CD4-positive, alpha-beta T cell treated with Interleukin-6 at 100 ng/mL for 8 hours (primary cell): Measurements from ENCODE around the gene PRKCE.

Experiments used
- DNase-seq: peaks from one replicate; pipeline ENCODE4 v3.0.0-alpha.2; 2020; ENCODE audit warnings: mixed read lengths, low spot score

Gene PRKCE

DNA sequence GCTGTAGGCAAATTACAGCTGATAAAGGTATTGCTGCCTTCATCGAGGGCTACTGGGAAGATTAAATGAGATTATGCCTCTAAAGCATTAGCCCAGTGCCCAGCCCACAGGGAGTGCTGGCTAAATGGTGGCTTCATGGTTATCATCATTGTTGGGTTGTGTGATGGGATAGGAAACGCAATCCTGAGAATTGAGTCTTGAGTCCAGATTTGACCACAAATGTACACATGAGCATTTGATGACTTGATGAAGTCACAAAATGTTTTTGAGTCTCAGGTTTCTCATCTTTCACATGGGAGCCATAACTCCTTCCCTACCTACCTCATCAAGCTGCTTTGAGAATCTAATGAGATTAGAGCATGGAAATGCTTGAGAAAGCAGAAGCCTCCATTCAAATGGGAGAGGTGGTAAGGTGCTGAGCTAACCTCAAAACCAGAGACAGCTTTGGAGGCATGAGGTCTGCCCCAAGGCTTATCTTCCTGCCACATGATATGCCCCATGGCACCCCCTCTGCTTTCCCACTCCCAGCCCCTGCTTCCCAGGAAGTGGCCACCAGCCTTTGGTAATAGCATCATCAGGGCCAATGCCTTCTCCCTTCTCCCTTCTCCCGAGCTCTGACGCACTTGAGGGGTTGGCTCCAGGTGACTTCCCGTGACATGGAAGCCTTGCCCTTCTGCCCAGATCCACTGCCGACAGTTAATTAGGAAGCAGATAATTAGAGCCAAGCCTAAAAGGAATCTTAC is 496.3 kb downstream of the PRKCE start:
- no peak for DNase-seq

DNA sequence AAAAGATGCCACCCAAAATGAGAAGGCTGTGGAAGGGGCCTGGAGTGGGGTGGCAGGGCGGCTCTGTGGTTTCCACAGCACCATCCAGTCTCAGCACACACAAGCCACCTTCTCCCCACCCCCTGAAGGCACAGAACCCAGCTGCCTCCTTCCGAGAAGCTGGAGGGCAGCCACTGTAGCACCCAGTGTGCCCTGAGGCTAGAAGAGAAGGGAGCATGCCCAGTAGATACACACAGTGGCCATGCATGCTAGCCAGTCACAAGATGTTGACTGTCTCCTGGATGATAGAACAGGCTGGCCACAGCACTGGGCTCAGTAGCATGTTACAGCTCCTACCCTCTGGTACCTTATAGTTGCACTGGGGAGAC is 496.9 kb downstream of the PRKCE start:
- DNase-seq: no peak

DNA sequence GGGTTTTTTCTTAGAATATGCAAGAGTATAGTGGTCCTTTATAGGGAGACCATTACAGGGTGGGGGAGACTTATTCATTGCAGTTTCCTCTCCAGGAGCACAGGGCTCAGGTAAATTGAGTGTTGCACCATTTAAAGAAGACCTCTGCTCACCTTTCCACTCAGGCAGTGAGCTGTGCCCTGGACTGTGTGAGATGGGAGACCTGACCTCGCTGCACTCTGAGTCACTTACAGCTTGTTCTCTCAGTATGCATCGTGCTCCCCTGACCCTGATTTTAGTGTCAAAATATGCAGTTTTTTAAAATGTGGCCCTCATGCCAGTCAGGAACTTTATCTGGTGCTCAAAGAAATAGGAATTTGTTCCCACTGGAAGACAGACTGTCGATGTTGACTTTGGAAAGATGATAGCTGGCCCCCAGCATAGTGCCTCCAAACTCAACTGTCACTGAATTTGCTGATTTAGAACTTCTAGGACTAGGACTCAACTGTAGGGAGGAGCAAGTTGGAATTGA is 499.0 kb downstream of the PRKCE start:
- DNase-seq: no peak

DNA sequence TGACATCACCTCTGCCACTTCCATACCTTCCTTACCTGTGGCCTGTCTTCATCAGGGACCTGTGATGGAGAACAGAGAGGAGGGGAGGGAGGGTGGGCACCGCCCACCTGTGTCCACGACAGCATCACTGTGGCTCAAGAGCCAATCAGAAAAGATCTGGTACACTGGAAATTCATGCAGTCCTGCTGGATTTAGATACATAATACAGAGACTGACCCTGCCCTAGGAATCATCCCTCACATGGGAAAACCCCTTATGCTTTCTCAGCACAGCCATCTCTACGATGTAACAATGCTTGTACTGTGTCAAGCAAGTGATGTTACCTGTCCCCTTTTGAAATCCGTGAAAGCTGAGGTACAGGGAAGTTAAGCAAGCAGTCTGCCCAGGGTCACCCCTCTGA is 500.1 kb downstream of the PRKCE start:
- no peak for DNase-seq

DNA sequence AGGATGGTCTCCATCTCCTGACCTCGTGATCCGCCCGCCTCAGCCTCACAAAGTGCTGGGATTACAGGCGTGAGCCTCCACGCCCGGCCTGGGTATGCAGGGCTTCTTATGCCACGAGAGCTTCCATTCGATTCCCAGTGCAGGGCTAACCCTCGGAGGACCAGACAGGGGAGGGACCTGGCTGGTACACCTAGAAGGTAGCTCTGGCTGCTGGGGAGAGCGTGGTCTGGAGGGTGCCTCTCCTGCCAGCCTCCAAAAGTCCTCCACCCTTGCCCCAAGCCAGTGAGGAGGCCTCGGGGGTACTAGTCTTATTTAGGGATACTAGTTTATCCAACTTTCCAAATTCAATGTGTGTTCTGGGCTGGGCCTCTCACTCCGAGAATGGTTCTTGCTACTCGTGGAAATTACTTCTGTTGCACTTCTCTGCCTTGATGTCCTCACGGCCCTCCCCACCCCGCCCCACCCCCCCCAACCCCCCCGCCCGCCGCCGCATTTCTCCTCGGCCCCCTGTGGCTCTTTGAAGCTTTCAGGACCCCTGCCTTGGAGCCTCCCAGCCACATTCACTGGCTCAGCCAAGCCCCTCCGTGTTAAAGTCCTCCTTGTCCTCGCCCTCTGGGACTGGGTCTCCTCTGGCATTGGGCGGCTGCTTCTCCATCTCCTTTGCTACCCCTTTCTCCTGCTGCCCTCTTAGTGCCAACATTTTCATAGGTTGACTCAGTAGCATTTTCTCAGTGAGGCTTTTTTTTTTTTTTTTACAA is 502.7 kb downstream of the PRKCE start:
- no peak for DNase-seq

DNA sequence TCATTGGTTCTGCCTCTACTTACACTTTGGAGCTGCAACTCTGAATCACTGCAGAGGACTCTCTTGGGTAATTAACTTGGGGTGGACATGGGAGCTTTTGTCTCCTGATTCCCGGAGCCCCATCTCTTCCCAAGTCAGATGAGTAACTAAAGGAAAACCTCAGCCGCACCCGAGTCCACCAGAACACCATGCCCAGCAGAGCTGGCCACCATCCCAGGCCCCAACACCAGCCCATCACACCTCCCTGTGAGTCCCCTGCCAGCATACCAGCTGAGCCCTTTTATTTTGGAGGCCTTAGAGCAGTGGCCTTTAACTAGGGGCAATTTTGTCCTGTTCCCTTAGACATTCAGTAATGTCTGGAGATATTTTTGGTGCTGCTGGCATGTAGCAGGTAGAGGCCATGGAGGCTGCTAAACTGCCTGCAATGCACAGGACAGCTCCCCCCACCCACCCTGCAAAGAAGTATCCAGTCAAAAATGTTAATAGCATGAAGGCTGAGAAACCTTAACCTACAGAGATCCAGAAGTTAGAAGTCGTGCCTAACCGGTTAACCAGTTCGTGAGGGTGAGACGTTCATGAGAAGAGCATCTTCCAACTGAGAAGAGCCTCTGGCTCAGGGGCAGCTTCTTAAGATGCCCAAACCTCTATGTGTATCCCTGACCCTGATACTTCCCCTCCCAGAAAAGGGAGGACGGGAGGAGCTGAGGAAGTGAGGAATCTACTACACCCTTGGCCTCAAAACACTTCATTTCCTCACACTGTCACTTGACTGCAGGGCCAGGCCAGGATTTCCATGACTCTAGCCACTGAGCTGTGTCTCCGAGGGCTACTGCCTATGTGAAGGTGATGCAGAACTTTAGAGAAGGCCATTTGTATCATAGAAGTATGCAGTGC is 505.8 kb downstream of the PRKCE start:
- no peak for DNase-seq

DNA sequence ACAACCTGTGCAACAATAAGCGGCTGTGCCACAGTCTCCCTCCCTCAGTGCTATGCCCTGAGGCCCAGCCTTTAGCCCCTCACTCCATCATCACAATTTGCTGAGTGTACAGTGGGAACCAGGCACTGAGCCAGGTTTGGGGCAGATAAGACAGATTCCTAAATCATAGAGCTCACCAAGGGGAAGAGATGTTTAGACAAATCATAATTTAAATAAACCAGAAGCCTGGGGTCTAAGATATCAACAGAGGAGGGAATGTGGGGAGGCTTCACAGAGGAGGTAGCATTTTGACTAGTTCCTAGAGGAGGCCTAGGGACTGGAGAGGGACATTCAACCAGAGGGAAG is 506.5 kb downstream of the PRKCE start:
- DNase-seq: no peak

DNA sequence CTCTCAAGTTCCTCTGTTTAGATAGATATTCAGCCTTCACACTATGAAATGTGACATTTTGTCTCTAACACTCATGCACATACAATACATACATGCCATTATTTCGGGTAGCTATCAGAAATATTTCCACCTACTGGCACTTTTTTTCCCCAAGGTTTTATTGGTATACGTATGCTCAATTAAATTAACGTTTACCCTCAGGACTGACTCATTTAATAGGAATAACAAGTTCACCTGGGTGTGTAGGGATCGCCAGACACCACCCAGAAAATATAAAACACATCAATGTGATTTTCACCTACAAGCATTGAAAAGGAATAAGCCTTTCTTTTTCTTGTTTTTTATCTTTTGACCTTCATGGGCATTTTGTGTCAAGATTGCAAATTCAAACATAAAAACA is 507.2 kb downstream of the PRKCE start:
- DNase-seq: no peak

DNA sequence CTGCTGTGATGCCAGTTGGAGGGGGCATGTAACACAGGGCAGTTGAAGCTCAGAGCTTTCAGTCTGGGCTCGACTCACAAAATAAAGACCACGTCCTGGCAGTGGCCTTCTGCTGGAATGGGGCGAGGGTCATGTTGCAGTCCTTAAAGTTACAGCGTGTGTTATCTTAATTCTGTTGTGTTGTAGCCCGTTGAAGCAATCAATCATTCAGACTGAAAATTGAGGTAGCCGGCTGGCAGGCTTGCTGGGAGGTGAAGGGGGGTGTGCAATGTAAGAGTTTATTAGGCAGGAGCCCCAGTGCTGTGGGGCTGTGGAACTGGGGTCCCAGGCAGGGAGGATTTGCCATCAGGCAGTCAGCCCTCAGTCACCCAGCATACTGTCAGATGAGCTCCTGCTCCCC is 508.9 kb downstream of the PRKCE start:
- no peak for DNase-seq

DNA sequence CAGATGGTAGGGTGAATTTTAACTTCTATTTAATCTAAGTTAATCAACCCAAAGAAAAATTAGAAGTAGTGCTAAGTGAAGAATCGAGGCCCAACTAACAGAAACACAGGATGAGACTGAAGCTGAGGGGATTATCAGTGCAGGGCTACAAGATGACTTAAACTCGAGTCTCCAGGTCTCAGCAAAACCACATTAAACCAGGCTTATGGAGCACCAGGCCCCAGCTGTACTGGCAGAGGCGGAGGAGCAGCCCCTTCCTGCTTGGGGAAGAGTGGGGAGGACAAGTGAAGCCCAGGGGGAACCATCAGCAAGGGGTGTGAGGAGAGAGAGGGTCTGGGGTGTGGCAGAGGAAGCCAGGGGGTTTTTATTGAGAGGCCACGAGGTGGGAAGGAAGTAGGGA is 509.8 kb downstream of the PRKCE start:
- no peak for DNase-seq

DNA sequence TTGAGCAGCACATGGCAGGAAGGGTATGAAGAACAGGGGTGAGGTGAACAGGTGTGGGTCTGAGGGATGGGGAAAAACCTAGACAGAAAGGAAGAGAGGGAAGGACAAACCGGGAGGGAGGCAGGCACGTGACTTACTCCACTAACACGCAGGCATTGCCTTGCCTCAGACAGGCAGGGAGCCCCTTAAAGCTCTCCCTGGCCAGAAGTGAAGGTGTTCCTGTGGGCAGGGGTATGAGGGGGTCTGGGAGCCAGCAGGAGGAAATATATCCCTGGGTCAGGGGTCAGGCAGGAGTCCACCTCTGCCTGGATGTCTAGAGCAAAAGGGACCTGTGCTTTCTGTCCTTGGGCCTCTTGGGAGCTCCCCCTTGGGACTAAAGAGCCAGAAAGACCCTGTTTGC is 510.4 kb downstream of the PRKCE start:
- no peak for DNase-seq

DNA sequence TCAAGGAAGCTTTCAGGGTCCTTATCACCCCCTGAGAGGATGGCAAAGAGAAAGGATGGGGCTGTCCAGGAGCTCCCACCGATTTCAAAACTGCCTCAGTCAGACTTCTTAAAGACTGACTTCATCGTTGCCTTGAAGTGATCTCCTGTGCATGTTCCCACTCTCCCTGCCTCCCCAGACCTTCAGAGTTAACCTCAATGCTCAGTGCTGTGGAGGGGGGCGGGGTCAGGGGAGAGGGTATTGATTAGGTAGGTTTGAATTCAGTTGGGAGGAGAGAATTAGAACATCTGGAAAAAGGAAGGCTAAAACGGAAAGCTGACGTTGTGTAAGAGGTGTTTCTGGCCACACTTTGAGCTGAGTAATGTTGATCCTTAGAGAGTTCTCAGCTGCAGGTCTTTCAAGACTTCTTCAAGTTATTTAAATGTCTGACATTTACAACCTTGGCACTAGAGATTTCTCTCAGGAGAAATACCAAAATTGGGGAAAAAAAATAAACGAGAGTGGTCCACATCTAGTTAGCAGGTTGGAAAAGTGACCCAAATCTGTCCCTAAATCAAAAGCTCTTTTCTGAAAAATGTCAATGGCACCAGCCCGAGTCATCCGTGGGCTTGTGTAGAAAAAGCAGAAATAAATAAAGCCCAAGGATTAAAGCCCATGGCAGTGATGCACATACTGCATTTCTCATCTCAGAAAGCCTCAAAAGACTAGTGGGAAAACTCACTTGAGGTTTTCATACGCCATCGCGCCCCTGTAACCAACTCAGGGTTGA is 511.0 kb downstream of the PRKCE start:
- DNase-seq: no peak

DNA sequence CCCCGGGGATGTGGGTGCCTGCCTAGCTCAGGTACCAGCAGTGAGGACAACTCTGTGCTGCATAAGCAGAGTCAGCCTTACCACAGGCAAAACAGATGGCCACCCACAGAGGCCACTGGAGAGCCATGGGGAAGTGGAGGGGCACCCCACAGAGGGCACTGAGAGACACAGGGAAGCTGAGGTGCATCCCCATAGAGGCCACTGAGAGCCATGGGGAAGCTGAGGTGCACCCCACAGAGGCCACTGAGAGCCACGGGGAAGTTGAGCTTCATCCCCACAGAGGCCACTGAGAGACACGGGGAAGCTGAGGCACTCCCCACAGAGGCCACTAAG is 511.6 kb downstream of the PRKCE start:
- DNase-seq: no peak

DNA sequence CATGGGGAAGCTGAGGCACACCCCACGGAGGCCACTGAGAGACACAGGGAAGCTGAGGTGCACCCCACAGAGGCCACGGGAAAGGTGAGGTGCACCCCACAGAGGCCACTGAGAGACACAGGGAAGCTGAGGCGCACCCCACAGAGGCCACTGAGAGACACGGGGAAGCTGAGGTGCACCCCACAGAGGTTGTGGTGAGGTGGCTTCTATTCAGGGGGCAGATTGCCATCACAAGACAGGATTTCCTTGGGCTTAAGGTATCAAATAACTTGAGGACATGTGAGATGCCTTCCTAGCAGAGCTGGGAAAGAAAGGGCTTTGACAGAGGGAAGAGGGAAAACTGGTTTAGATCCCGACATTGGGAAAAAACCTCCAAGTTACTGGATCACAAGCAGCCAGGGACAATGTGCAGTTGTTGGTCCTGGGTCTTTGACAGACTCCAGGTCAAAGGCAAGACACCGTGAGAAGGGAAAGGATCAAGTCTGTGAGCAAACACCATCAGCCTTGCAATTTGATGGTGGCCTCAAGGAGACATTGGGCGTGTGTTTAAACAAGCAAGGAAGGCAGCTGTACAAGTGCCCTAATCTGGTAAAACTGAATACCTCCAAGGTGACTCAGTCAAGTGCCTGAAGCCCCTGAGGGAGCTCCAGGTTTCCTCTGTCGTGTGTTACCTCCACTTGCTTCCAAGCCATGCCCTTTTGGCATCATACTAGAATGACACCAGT is 512.5 kb downstream of the PRKCE start:
- no peak for DNase-seq

DNA sequence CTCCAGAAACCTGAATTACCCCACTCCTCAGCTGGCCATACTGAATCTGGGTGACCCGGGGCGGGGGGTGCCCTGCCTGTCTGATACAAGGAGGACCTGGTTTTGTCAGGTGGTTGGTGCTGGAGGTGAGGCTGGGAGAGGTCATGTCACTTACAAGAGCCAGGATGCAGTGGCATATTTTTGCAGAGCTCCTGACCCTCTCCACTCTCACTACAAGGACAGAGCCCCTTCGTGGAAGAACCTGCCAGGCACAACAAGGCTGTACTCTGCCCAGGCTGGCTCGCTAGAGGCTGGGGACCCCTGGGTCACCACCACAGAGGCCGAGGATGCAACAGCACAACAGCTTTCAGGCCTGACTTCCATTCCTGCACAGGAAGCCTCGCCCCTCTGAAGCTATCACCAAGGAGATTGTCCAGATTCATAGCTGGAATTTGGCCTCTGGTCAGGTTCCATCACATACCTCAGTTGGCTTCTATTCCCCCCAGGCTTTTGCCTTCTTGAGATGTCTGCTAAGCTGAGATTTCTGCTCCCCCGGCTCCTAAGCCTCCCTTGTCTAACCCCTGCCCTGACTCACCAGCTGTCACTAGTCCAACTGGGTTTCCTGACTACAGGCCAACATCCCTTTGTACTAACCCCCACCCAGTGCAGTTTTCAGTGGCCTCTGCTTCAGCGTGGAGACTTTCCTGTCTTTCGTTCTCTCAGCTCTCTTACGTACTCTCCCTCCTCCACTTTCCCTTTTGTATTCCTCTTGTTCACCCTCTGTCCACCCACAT is 513.2 kb downstream of the PRKCE start:
- DNase-seq: no peak

DNA sequence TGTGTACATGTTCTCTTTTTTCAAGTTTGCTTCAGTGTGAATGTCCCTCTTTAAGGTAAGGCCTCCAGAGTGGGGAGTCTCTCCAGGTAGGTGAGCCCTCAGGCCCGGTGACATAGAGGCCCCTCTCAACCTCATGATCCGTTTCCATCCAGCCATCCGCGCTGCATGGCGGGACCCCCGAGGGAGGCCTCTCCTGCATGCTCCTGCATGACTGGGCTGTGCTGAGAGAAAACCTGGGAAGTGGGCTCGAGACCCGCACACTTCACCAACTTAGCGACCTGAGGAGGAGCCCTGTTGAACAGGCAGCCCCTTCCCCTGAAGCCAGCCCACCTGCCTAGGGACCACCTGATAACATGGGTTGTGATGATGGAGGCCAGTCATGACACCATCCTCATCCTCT is 514.4 kb downstream of the PRKCE start:
- DNase-seq: no peak

DNA sequence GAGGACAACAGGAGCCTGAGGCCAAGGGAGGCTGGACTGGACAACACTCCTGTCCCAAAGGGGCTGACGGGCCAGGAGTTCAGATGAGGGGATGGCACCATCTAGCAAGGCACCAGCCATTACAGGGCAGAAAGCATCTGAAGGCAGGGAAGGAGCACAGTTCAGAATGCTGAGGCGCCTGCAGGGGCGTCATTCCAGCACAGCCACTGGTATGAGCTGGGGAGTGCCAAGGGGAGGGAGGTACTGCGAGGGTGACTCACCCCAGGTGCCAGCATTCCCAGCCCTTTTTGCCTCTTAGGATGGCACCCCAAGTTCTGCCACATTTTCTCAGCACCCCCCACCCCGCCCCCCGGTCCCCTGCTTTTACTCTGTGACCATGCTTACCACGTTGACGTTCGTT is 515.9 kb downstream of the PRKCE start:
- no peak for DNase-seq

DNA sequence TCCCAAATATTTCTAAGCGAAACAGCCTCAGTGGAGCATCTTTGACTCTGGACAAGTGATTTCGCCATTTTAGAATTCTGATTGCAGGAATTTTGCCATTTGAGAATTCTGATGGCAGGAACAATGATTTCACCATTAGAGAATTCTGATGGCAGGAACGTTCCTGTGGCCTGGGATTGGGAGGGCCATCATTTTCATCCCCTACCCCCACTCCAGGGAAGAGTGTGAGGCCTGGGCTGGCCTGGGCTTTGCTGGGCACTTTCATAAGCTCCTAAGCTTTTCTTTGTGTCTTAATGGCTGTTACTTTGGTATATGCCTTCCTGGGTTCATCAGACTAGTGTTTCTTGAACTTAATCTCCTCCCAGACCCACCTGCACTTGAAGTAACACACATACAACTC is 516.4 kb downstream of the PRKCE start:
- no peak for DNase-seq

DNA sequence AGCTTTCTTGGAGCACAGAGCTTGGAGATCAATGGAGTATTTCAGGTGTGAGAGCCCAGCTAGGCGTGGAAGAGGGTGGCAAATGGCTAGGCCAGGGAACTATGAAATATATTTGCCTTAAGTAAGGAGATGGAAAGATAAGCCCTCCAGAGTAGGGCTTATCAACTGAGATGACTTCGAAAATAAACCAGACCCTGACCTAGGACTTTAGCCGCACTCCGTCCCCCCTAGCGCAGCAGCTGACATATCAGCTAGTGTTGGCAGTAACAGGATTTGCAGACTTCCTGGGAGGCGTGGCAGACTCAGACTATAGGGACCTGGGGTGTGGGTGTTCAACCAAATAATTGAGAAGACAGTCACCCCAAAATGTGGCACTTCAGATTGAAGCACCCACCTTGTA is 518.0 kb downstream of the PRKCE start:
- DNase-seq: no peak

DNA sequence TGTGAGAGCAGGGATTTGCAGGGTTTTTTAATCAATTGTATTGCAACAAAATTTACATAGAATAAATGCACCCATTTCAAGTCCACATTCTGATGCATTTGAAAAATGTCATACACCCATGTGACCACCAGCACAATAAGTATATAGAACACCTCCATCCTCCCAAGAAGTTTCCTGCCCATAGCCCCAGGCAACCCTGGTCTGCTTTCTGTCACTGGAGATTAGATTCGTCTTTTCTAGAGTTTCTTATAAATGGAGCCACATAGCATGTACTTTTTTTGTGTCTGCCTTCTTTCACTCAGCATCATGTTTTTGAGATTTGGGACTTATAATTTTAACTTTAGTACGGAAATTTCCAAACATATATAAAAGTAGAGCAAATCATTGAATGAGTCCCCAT is 518.6 kb downstream of the PRKCE start:
- DNase-seq: no peak
